ENCODE results near the gene BCL2L1. TPM values are rescaled to one million over a fixed set of nuclear protein-coding genes. Genes with fewer than 3 reads are reported as not detected.

Gene BCL2L1
- total RNA-seq, 1 experiment from 2014 or later = 226 TPM

DNA sequence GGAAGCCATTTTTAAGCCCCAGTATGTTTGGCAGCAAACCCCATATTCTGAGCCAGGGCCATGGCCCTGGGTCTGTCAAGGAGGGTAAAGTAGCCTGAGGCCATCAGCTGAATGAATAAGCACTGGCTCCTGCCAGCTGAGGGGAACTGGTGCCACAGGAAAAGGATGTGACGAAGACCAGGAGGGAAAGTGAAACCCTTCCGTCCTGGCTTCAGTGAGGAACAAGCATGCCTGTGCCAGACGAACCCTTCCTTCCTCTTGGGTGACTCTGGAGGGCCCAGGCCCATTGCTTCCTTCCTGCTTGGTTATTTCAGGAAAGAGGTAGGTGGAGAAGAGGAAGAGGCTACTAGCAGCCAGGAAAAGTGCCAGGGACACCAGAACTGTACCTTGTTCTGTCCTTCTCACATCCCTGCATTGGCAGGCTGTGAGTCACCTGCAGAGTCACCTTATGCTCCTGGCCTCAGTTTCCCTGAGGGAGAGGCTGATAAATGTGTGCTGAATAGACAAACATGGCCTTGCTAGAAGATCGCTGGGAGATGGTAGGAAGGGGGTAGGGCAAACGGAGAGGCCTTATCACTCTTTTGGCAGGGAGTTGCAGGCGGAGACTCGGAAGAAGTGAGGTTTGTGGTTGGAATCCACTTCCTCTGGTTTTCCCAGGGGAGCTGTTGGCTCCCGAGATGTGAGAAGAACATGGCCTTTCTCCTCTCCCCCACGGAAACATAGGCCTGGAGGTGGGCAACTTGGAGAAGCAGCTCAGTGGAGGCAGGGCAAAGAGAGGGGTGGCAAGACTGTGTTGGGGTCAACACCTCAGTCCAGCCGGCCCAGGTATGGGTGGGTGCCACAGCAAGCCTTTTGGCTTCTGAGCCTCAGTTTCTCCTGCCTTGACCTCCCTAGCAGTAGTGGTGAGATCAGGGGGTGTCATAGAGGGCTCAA is 47.5 kb downstream of the BCL2L1 start:
- Histone ChIP-seq H3K4me1 (ENCODE audit: control insufficient read depth in 1 of 2, insufficient read depth in 2 of 2, low read length in 2 of 2) (peaks cover 62 to 95% of the 10 kb centered on the region in 2 experiments), H3K36me3 (ENCODE audit: control insufficient read depth in 1 of 2, insufficient read depth in 2 of 2, low read length in 2 of 2) (peaks cover 0 to 64% of the 10 kb centered on the region in 2 experiments; a peak in 2 of 4 replicates)

DNA sequence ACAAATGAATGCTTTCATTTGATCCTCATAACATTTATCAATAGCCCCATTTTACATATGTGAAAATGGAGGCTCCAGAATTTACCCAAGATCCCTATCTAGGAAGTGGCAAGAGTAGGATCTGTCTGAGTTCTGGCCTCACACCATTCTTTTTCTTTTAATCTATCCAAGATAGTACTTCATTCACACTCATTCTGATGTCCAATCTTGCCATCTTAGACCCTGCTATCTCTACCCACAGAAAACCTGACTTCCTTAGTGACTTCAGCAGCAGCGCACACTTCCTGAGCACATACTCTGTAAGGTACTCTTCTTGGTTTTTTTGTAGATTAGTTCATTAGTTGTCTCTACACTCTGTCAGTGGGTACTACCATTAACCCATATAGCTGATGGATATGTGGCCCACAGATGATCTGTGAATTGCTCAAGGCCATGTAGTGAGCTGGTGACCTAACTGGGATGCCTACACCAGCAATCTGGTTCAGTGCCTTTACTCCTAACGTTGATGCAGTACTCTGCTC is 48.7 kb downstream of the BCL2L1 start:
- no peak overlapping the region for H3K4me2 ChIP-seq (ENCODE audit: low read length)
- H3K79me2 ChIP-seq (ENCODE audit: insufficient read depth, low read length) = peaks cover 99% of the 10 kb centered on the region
- no TSS peak for BruUV-seq (replicated peaks)
- no peaks in the 10 kb centered on the region for H3K9me2 ChIP-seq (ENCODE audit: insufficient read depth)
- no peaks in the 10 kb centered on the region for H3K27me3 ChIP-seq (ENCODE audit: insufficient read depth, low read length)
- H2AFZ ChIP-seq (ENCODE audit: low read depth, low read length, poor library complexity, severe bottlenecking) = no peak overlapping the region
- intact Hi-C loops (cut with micrococcal nuclease) = no loop called here
- ChIA-PET RAD21 (ENCODE audit: low non-redundant PET in 1 of 2, low total read pairs in 2 of 2, uncharacterized antibody in 2 of 2, unreplicated experiment in 2 of 2) (interaction anchor here in 1 of 2 experiments (0.6 to 0.9 kb wide), 2 partner anchors 50 to 889 kb away, joined by 3 to 5 read pairs; no protein-coding TSS in a partner anchor), POLR2A (no interaction called here), CTCF (no interaction called here)
- no peak overlapping the region for H3K4me3 ChIP-seq (replicated peaks in 1 of 2; ENCODE audit: low read depth in 1 of 2, low read length in 2 of 2)
- ATAC-seq (no peak), DNase-seq (ENCODE audit: low read depth, low spot score) (no peak)
- no peaks in the 10 kb centered on the region for H4K20me1 ChIP-seq (ENCODE audit: insufficient read depth)
- no peak for TF ChIP-seq EGR1 (IDR thresholded peaks at IDR 0.05; ENCODE audit: low read depth)
- no peak for TF ChIP-seq ZNF274 (IDR thresholded peaks at IDR 0.05; ENCODE audit: low read depth, low read length)
- no peak for TF ChIP-seq CBX3 (IDR thresholded peaks at IDR 0.05; ENCODE audit: low read depth)
- TF ChIP-seq RAD21 (IDR thresholded peaks at IDR 0.05; ENCODE audit: low read depth) = no peak
- no peak for TF ChIP-seq EZH2phosphoT487 (IDR thresholded peaks at IDR 0.05; ENCODE audit: borderline replicate concordance)
- H3K9me3 ChIP-seq (ENCODE audit: control insufficient read depth in 1 of 2, insufficient read depth in 1 of 2, low read depth in 1 of 2, low read length in 2 of 2) = no peaks in the 10 kb centered on the region
- peaks cover 0 to 64% of the 10 kb centered on the region in 2 experiments; a peak in 2 of 4 replicates for H3K36me3 ChIP-seq (ENCODE audit: control insufficient read depth in 1 of 2, insufficient read depth in 2 of 2, low read length in 2 of 2)
- peaks cover 53 to 95% of the 10 kb centered on the region in 2 experiments for H3K4me1 ChIP-seq (ENCODE audit: control insufficient read depth in 1 of 2, insufficient read depth in 2 of 2, low read length in 2 of 2)
- 0 out of 2 replicates have a peak overlapping the region, but pooled peaks have one; percentile 55 for H3K27ac ChIP-seq (ENCODE audit: low read depth, low read length)
- no peak overlapping the region for H3K9ac ChIP-seq (ENCODE audit: low read length)

More for the DNA sequence above, 47.5 kb downstream of the BCL2L1 start:
- ATAC-seq (no peak), DNase-seq (ENCODE audit: low read depth, low spot score) (no peak)
- intact Hi-C loops (cut with micrococcal nuclease) = no loop called here
- Histone ChIP-seq H4K20me1 (ENCODE audit: insufficient read depth) (no peaks in the 10 kb centered on the region), H2AFZ (ENCODE audit: low read depth, low read length, poor library complexity, severe bottlenecking) (no peak overlapping the region), H3K27ac (ENCODE audit: low read depth, low read length) (peak overlapping the region; percentile 55), H3K79me2 (ENCODE audit: insufficient read depth, low read length) (peaks cover 99% of the 10 kb centered on the region), H3K4me2 (ENCODE audit: low read length) (peak overlapping the region; percentile 46), H3K27me3 (ENCODE audit: insufficient read depth, low read length) (no peaks in the 10 kb centered on the region), H3K9ac (ENCODE audit: low read length) (peak overlapping the region; percentile 26; the same call in 1 of the 2 replicates), H3K9me3 (ENCODE audit: control insufficient read depth in 1 of 2, insufficient read depth in 1 of 2, low read depth in 1 of 2, low read length in 2 of 2) (no peaks in the 10 kb centered on the region), H3K9me2 (ENCODE audit: insufficient read depth) (no peaks in the 10 kb centered on the region), H3K4me3 (replicated peaks in 1 of 2; ENCODE audit: low read depth in 1 of 2, low read length in 2 of 2) (no peak overlapping the region)
- ChIA-PET RAD21 (ENCODE audit: low non-redundant PET in 1 of 2, low total read pairs in 2 of 2, uncharacterized antibody in 2 of 2, unreplicated experiment in 2 of 2) (interaction anchor here (0.6 to 1.4 kb wide), 2 partner anchors 21 to 49 kb away, joined by 3 read pairs; no protein-coding TSS in a partner anchor), POLR2A (interaction anchor here (0.7 kb wide), 2 partner anchors 10 to 64 kb away, joined by 3 to 5 read pairs; no protein-coding TSS in a partner anchor), CTCF (interaction anchor here (1.6 kb wide), 1 partner anchor 14 kb away, joined by 5 read pairs; no protein-coding TSS in a partner anchor)
- BruUV-seq (replicated peaks) = no TSS peak
- TF ChIP-seq, protein P1, sequence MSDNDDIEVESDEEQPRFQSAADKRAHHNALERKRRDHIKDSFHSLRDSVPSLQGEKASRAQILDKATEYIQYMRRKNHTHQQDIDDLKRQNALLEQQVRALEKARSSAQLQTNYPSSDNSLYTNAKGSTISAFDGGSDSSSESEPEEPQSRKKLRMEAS (IDR thresholded peaks at IDR 0.05) = 0 out of 2 replicates have a peak, but pooled peaks have one; percentile 19
- no peak for TF ChIP-seq FOSL1 (IDR thresholded peaks at IDR 0.05; ENCODE audit: low read depth)
- no peak for TF ChIP-seq JUND (IDR thresholded peaks at IDR 0.05)
- TF ChIP-seq EZH2phosphoT487 (IDR thresholded peaks at IDR 0.05; ENCODE audit: borderline replicate concordance) = no peak
- peak; percentile 30 for TF ChIP-seq POLR2AphosphoS5 (IDR thresholded peaks at IDR 0.05; ENCODE audit: low read depth, low read length)

Measured in HCT116 (cell line).